GM12874 (cell line): ENCODE measurements around the gene PLCB2.

Experiments
- CTCF ChIP-seq: IDR thresholded peaks from 2 replicates; pipeline ENCODE4 v1.5.1; 2011; ENCODE audit warnings: low read depth, mild to moderate bottlenecking, control low read depth, low read length, moderate library complexity; ENCODE audit not compliant: insufficient read depth

The PLCB2 gene

DNA sequence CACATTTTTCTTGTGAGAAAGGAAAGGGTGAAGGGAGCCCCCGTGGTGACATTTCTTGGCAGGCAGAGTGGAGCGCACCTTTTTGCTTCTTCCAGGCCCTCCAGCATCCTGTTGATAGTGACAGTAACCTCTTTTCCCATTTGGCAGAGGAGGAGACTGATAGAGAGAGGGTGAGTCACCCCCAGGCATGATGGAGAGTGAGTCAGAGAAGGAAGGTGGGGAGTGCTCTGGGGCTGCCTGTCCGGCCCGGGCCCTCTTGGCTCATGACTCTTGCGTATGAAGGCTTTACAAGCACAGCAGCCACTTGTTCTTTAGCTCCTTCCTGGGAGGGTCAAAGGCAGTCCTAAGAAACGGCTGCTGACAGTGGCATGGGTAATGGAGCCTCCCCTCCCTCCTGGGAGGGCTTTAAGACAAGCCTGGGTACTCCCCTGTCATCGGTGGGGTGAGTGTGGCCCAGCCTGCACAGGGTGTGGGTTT is 40.9 kb downstream of the PLCB2 start:
- TF ChIP-seq CTCF, result no peak

DNA sequence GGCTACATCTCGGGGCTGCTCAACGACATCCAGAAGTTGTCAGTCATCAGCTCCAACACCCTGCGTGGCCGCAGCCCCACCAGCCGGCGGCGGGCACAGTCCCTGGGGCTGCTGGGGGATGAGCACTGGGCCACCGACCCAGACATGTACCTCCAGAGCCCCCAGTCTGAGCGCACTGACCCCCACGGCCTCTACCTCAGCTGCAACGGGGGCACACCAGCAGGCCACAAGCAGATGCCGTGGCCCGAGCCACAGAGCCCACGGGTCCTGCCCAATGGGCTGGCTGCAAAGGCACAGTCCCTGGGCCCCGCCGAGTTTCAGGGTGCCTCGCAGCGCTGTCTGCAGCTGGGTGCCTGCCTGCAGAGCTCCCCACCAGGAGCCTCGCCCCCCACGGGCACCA is 41.9 kb downstream of the PLCB2 start:
- no peak for TF ChIP-seq CTCF

DNA sequence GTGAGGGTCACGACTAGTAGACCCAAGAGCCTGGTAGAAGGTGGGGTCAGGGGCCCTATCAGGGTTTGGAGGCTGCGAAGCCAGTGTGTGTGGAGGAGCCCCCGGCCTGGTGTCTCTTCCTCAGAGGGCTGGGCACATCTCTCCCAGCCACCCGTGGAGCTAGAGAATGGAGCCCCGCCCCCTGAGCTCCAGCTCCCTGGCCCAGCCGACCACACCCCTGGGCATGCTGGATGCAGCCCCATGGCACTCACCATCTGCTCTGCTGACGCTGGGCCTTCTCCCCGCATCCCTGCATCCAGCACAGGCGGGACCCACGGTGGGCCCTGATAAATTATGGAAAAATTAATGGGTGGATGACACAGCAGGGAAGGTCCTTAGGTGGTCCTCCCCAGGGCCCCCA is 42.4 kb downstream of the PLCB2 start:
- no peak for TF ChIP-seq CTCF

GRCh38 chr15:40264321-40265153 is 43.2 kb downstream of the PLCB2 start:
- no peak for TF ChIP-seq CTCF

GRCh38 chr15:40263024-40263754 is 44.5 kb downstream of the PLCB2 start:
- no peak for TF ChIP-seq CTCF

DNA sequence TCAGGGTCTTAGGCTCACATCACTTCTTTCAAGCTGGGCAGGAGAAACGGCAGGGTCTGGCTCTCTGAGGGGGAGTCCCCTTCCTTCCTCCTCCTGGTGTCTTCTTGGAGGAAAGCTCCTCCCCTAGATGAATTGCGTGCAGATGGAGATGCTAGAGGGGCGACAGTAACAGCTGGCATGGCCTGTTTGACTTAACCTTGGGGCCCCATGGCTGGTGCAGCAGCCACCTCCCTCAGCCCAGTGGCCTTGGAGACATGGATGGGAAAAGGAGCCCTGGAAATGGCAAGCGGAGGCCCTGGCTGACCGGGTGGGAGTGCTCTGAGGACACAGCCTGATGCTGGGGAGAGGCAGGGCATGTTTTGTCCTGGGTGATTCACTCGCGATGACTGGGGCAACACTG is 48.7 kb downstream of the PLCB2 start:
- no peak for TF ChIP-seq CTCF

DNA sequence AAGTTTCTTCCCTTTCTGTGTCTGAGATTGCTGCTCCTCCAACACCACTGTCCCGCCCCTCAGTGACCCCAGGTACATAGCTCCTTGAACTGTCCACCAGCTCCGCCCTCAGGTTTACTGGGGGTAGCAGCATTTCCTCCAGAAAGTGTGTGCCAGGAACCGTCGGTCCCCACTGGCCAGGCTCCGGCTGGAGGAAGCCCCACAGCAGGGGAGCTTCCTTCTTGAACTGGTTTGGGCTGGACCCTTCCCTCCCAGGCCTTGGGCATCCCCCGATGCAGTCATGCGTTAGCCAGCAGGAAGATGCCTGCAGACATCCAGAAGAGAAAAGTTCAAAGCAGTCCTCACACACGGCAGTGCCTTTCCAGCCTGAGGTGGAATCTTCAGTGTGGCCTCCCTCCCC is 49.2 kb downstream of the PLCB2 start:
- no peak for TF ChIP-seq CTCF
